K562 (cell line): ENCODE results near the gene CFAP20DC. TPM values are rescaled to one million over a fixed set of nuclear protein-coding genes. Genes with fewer than 3 reads are reported as not detected.

Experiments used
- ATAC-seq: fragments of 200-7000 bp; cut with Tn5 transposase; 3 replicates; pipeline ENCODE4 v1.9.1; 2020; ENCODE audit warnings: moderate library complexity
- BruUV-seq: library from RNA; stranded (reverse); fragments of 400-500 nt; replicated peaks from 2 replicates; lab custom pipeline; 2021; lab: Mats Ljungman, UMichigan
- CTCF ChIA-PET: fragments of 300-600 bp; formaldehyde crosslinking; extraction: SDS; loops from one replicate; lab custom pipeline; 2021; ENCODE audit warnings: low intra/inter-chr PET ratio; lab: Yijun Ruan, JAX
- POLR2A ChIA-PET: fragments of 300-600, 350-650 bp; sonication (Branson Sonifier 250); formaldehyde crosslinking; extraction: SDS; loops from one replicate; lab custom pipeline; 2021; ENCODE audit warnings: antibody characterized with exemption, inconsistent platforms; lab: Yijun Ruan, JAX
- DNase-seq, 4 experiments: peaks; one replicate each; pipeline versions ENCODE4 v3.0.0 to v3.0.0-alpha.2; 2011 to 2018; ENCODE audit warnings: low spot score in 3 of 4, mixed read lengths in 3 of 4; ENCODE audit errors: extremely low read depth in 1 of 4
- FAIRE-seq: peaks from 2 replicates; lab custom pipeline; 2011; peaks lifted over from hg19 to GRCh38; lab: Jason Lieb, UNC
- H2AFZ ChIP-seq: 2 replicates; pipeline ENCODE4 v1.6.0; 2011; ENCODE audit warnings: low read depth, low read length, control low read depth, inconsistent platforms
- H3K27ac ChIP-seq: fragments of 200-600 bp; 3 replicates; pipeline ENCODE4 v1.8.0; 2011; ENCODE audit warnings: low read depth, mild to moderate bottlenecking, control low read depth, inconsistent platforms, low read length, moderate library complexity, mixed read lengths; ENCODE audit errors: extremely low read depth
- H3K27me3 ChIP-seq, 2 experiments: fragments of 300-600 bp in 1 of 2; 2 replicates in 1 of 2; 3 replicates in 1 of 2; pipeline versions ENCODE4 v1.6.0 to v1.8.0; 2011; ENCODE audit warnings: inconsistent platforms in 2 of 2, low read length in 2 of 2, mild to moderate bottlenecking in 1 of 2, mixed read lengths in 1 of 2, moderate library complexity in 1 of 2; ENCODE audit not compliant: control insufficient read depth in 2 of 2, insufficient read depth in 2 of 2
- H3K36me3 ChIP-seq: fragments of 300-600 bp; 3 replicates; pipeline ENCODE4 v1.8.0; 2011; ENCODE audit warnings: mild to moderate bottlenecking, low read length, inconsistent platforms; ENCODE audit not compliant: control insufficient read depth, insufficient read depth
- H3K4me1 ChIP-seq, 2 experiments: fragments of 200-600 bp in 1 of 2; replicated peaks in 1 of 2; 2 replicates in 1 of 2; 3 replicates in 1 of 2; pipeline versions ENCODE4 v1.5.1 to v1.8.0; 2011; ENCODE audit warnings: inconsistent platforms in 2 of 2, low read length in 2 of 2, mild to moderate bottlenecking in 1 of 2, mixed read lengths in 1 of 2, moderate library complexity in 1 of 2; ENCODE audit not compliant: control insufficient read depth in 2 of 2, insufficient read depth in 2 of 2
- H3K4me2 ChIP-seq: 2 replicates; pipeline ENCODE4 v1.6.1; 2011; ENCODE audit warnings: low read length, control low read depth, inconsistent platforms, mixed read lengths; ENCODE audit not compliant: insufficient read depth
- H3K4me3 ChIP-seq: fragments of 200-600 bp; sonication (generic), shearing (Covaris generic); 2 replicates; pipeline ENCODE4 v1.5.1; 2016; ENCODE audit warnings: control low read depth, inconsistent platforms
- H3K79me2 ChIP-seq: fragments of 200-600 bp; 3 replicates; pipeline ENCODE4 v1.8.0; 2011; ENCODE audit warnings: low read length, inconsistent platforms; ENCODE audit not compliant: control insufficient read depth, insufficient read depth
- H3K9ac ChIP-seq, 2 experiments: 2 replicates each; pipeline versions ENCODE4 v1.6.0 to v1.6.1; 2011; ENCODE audit warnings: low read depth in 2 of 2, low read length in 2 of 2, control low read depth in 1 of 2, inconsistent platforms in 1 of 2, mild to moderate bottlenecking in 1 of 2, mixed read lengths in 1 of 2; ENCODE audit not compliant: insufficient read depth in 1 of 2
- H3K9me1 ChIP-seq: one replicate; pipeline ENCODE4 v1.6.0; 2011; ENCODE audit warnings: inconsistent platforms, mild to moderate bottlenecking, low read length, moderate library complexity; ENCODE audit not compliant: control insufficient read depth, insufficient read depth
- H3K9me3 ChIP-seq: replicated peaks from 2 replicates; pipeline ENCODE4 v1.5.1; 2011; ENCODE audit warnings: low read depth, low read length, inconsistent platforms; ENCODE audit not compliant: control insufficient read depth, insufficient read depth
- H4K20me1 ChIP-seq: replicated peaks from 2 replicates; pipeline ENCODE4 v1.6.1; 2011; ENCODE audit warnings: low read length, inconsistent platforms, mixed read lengths; ENCODE audit not compliant: control insufficient read depth, insufficient read depth
- CAMTA2 ChIP-seq: fragments of 250-450 bp; sonication (Bioruptor Pico); conservative IDR thresholded peaks from 2 replicates; pipeline ENCODE4 v1.5.1; 2022
- EWSR1 ChIP-seq: fragments of 450-650 bp; IDR thresholded peaks from 2 replicates; pipeline ENCODE4 v1.6.1; 2018; ENCODE audit warnings: borderline replicate concordance, mild to moderate bottlenecking, low read depth, moderate library complexity; ENCODE audit not compliant: partially characterized antibody
- MAZ ChIP-seq, 2 experiments: fragments of 450-650 bp in 1 of 2; sonication (generic) in 1 of 2; formaldehyde crosslinking; IDR thresholded peaks in 1 of 2; conservative IDR thresholded peaks in 1 of 2; 2 replicates each; pipeline versions ENCODE4 v1.4.0 to v1.5.0; 2020; ENCODE audit warnings: mild to moderate bottlenecking in 1 of 2, missing genetic modification reagents in 1 of 2
- NR2C2 ChIP-seq, 2 experiments: fragments of 200-800 bp in 1 of 2; sonication (Bioruptor generic) in 1 of 2; sonication (generic) in 1 of 2; formaldehyde crosslinking in 1 of 2; IDR thresholded peaks; 2 replicates each; pipeline versions ENCODE4 v1.6.1 to v1.8.0; 2016 to 2022; ENCODE audit warnings: mild to moderate bottlenecking in 1 of 2, missing compliant biosample characterization in 1 of 2, missing genetic modification characterization in 1 of 2, missing genetic modification reagents in 1 of 2
- SRSF7 ChIP-seq: fragments of 200-400 bp; formaldehyde crosslinking; optimal IDR thresholded peaks from 2 replicates; pipeline ENCODE3; 2017; ENCODE audit warnings: mild to moderate bottlenecking, low read depth, low read length
- ZNF175 ChIP-seq: fragments of 200-800 bp; sonication (Bioruptor generic); IDR thresholded peaks from 2 replicates; pipeline ENCODE4 v1.6.1; 2016; ENCODE audit warnings: low read depth, mild to moderate bottlenecking, missing genetic modification characterization, missing compliant biosample characterization
- WGBS: fragments of 100-300 bp; shearing (Covaris generic); methylation state at CpG from one replicate; pipeline ENCODE4 v1.1.6; 2016; ENCODE audit warnings: low coverage, mixed read lengths; ENCODE audit not compliant: insufficient coverage; ENCODE audit errors: missing lambda C conversion rate; 5-methylcytosine and 5-hydroxymethylcytosine counted together
- in situ Hi-C: fragments of 300-500 bp; cut with MboI; formaldehyde crosslinking; loops from 4 replicates; pipeline ENCODE4 v1.15.0; 2018; ENCODE audit warnings: inconsistent platforms, mixed read lengths
- intact Hi-C: fragments of 100-400 bp; cut with micrococcal nuclease; formaldehyde crosslinking; loops from 2 replicates; pipeline ENCODE4 v1.14.2; 2022
- polyA plus RNA-seq, 8 experiments: library from polyadenylated mRNA; depleted of rRNA in 4 of 8; stranded (reverse) in 5 of 8; unstranded in 3 of 8; fragments of >200 nt; fragmentation: Nextera tagmentation in 2 of 8; fragmentation: Illumina TruSeq in 1 of 8; extraction: Ambion mirVana in 2 of 8; extraction: Trizol in 1 of 8; gene quantifications; 2 replicates each; pipeline versions ENCODE4 v1.2.1 to v1.2.3, GENCODE V29; 2011 to 2014; ENCODE audit warnings: inconsistent platforms in 1 of 8, missing spikeins in 1 of 8
- total RNA-seq, 7 experiments: library from RNA; depleted of rRNA in 6 of 7; stranded (reverse); fragments of >200 nt in 6 of 7; fragmentation: Illumina TruSeq in 2 of 7; extraction: Trizol in 2 of 7; gene quantifications; 2 replicates each; pipeline versions ENCODE4 v1.2.1 to v1.2.3, GENCODE V29; 2011 to 2021; ENCODE audit warnings: low replicate concordance in 1 of 7

The CFAP20DC gene
- total and polyA plus RNA-seq, 9 of the 15 experiments (the other 6 are each of a cell fraction or from before 2014, with no cell fraction given), result 1.6 to 5.9 (median 4.6) TPM

- no peak for TF ChIP-seq NR2C2 (CRISPR knock-in tag; IDR thresholded peaks at IDR 0.05)
- TF ChIP-seq NR2C2 (tag; IDR thresholded peaks at IDR 0.05), result no peak
- TF ChIP-seq MAZ (CRISPR knock-in tag; conservative IDR thresholded peaks at IDR 0.05 in 1 of 2, IDR thresholded peaks at IDR 0.05 in 1 of 2), result no peak
- no peak for TF ChIP-seq CAMTA2 (CRISPR knock-in tag)
- no peak for TF ChIP-seq EWSR1
Measured at GRCh38 chr3:58863206-58863605, 186.6 kb downstream of the CFAP20DC start (continued).

GRCh38 chr3:58861551-58861950, 188.3 kb downstream of the CFAP20DC start:
- Histone ChIP-seq H3K9ac (no peak overlapping the region), H3K4me3 (no peak overlapping the region), H2AFZ (no peak overlapping the region), H4K20me1 (no peaks in the 10 kb centered on the region), H3K27me3 (no peaks in the 10 kb centered on the region), H3K79me2 (no peaks in the 10 kb centered on the region), H3K4me2 (no peak overlapping the region), H3K27ac (no peak overlapping the region), H3K9me3 (no peaks in the 10 kb centered on the region), H3K4me1 (no peaks in the 10 kb centered on the region), H3K9me1 (no peaks in the 10 kb centered on the region), H3K36me3 (no peaks in the 10 kb centered on the region)
- no peak for FAIRE-seq
- WGBS, result 0% methylated on average over 3 of the region's 3 CpGs
- ATAC-seq, result no peak
- CTCF ChIA-PET, result no interaction called here
- intact Hi-C loops, result no loop called here
- in situ Hi-C loops, result no loop called here
- no peak for DNase-seq
- POLR2A ChIA-PET, result interaction anchor here (0.6 to 1.8 kb wide), 4 partner anchors 11 to 508 kb away, joined by 3 to 7 read pairs (median 3); no protein-coding TSS in a partner anchor
- BruUV-seq, result no TSS peak
- TF ChIP-seq ZNF175, result no peak
- no peak for TF ChIP-seq SRSF7
